ENCODE measurements around the gene ADNP2.

The ADNP2 gene

DNA sequence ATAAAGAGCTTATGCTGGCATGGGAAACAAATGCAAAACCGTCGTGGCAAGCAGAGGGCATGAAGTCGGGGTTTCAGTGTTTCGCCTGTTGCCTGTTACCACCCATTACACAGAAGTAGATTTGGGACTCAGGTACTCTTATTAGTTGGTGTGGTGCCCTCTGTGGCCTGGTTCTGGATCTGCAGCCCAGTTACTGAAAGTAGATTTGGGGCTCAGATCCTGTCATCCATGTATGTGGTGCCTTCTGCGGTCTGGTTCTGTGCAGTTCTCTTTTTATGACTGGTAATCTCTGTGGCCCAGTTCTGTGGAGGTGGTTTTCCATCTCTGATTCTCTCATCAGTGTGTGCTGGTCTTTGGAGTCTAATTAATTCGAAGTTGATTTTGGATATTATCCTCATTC, 45.2 kb downstream of the ADNP2 start:
- Histone ChIP-seq H3K9ac (ENCODE audit: low read depth, low read length, poor library complexity) (no peak overlapping the region), H3K18ac (ENCODE audit: low read length) (no peak overlapping the region), H4K8ac (ENCODE audit: low read depth, low read length) (no peak overlapping the region), H2BK15ac (ENCODE audit: low read length) (no peak overlapping the region), H3K4me1 (ENCODE audit: control insufficient read depth in 2 of 2, insufficient read depth in 1 of 2, low read depth in 1 of 2, low read length in 2 of 2) (no peaks in the 10 kb centered on the region), H3K27me3 (ENCODE audit: control insufficient read depth in 3 of 3, insufficient read depth in 3 of 3, low read depth in 1 of 3, low read length in 3 of 3) (no peaks in the 10 kb centered on the region), H4K91ac (ENCODE audit: low read depth, low read length, poor library complexity) (no peak overlapping the region), H2AK5ac (ENCODE audit: low read depth, low read length) (no peak overlapping the region), H3K4ac (ENCODE audit: low read length) (no peak overlapping the region), H3K36me3 (replicated peaks in 1 of 2; ENCODE audit: control insufficient read depth in 2 of 2, insufficient read depth in 2 of 2, low read length in 2 of 2) (peaks cover 3 to 69% of the 10 kb centered on the region in 2 donors), H3K14ac (ENCODE audit: low read length) (no peak overlapping the region), H3K79me1 (ENCODE audit: low read depth, low read length) (peaks cover 2% of the 10 kb centered on the region), H3K23ac (ENCODE audit: low read depth, low read length, poor library complexity) (no peak overlapping the region), H2BK5ac (ENCODE audit: low read length) (no peak overlapping the region), H3K4me3 (ENCODE audit: low read length in 2 of 2) (no peak overlapping the region), H2AFZ (ENCODE audit: low read length) (no peak overlapping the region), H3K9me3 (replicated peaks in 1 of 2; ENCODE audit: control insufficient read depth in 2 of 2, insufficient read depth in 1 of 2, low read depth in 1 of 2, low read length in 2 of 2) (no peaks in the 10 kb centered on the region), H3K4me2 (ENCODE audit: insufficient read depth, low read length, poor library complexity, severe bottlenecking) (no peak overlapping the region), H2BK12ac (ENCODE audit: low read length) (no peak overlapping the region), H3K27ac (replicated peaks; ENCODE audit: low read length) (no peak overlapping the region), H2BK120ac (ENCODE audit: low read depth, low read length) (no peak overlapping the region)
- DNase-seq (ENCODE audit: low spot score), result no peak
- no CpG with 5 or more reads among the region's 6 CpGs for WGBS, 2 donors (ENCODE audit: extremely low coverage in 2 of 2, insufficient read length in 2 of 2, insufficient replicate concordance in 1 of 2)

- H4K91ac ChIP-seq (ENCODE audit: low read depth, low read length, poor library complexity), result no peak overlapping the region
- H3K18ac ChIP-seq (ENCODE audit: low read length), result no peak overlapping the region
- peaks cover 3 to 82% of the 10 kb centered on the region in 2 donors for H3K36me3 ChIP-seq (replicated peaks in 1 of 2; ENCODE audit: control insufficient read depth in 2 of 2, insufficient read depth in 2 of 2, low read length in 2 of 2)
- peak; percentile 63 for DNase-seq (ENCODE audit: low spot score)
- H3K14ac ChIP-seq (ENCODE audit: low read length), result no peak overlapping the region
- H3K23ac ChIP-seq (ENCODE audit: low read depth, low read length, poor library complexity), result no peak overlapping the region
- no peak overlapping the region for H3K9ac ChIP-seq (ENCODE audit: low read depth, low read length, poor library complexity)
- H3K4me2 ChIP-seq (ENCODE audit: insufficient read depth, low read length, poor library complexity, severe bottlenecking), result no peak overlapping the region
- no peak overlapping the region for H2BK12ac ChIP-seq (ENCODE audit: low read length)
- H3K4me1 ChIP-seq (ENCODE audit: control insufficient read depth in 2 of 2, insufficient read depth in 1 of 2, low read depth in 1 of 2, low read length in 2 of 2), result no peaks in the 10 kb centered on the region
- no peak overlapping the region for H2BK120ac ChIP-seq (ENCODE audit: low read depth, low read length)
- no peak overlapping the region for H3K27ac ChIP-seq (replicated peaks; ENCODE audit: low read length)
- no peak overlapping the region for H2BK15ac ChIP-seq (ENCODE audit: low read length)
- H3K9me3 ChIP-seq (replicated peaks in 1 of 2; ENCODE audit: control insufficient read depth in 2 of 2, insufficient read depth in 1 of 2, low read depth in 1 of 2, low read length in 2 of 2), result no peaks in the 10 kb centered on the region
- H2BK5ac ChIP-seq (ENCODE audit: low read length), result no peak overlapping the region
- no peak overlapping the region for H3K4me3 ChIP-seq (ENCODE audit: low read length in 2 of 2)
- peaks cover 8% of the 10 kb centered on the region for H3K79me1 ChIP-seq (ENCODE audit: low read depth, low read length)
- no peak overlapping the region for H2AFZ ChIP-seq (ENCODE audit: low read length)
- no peak overlapping the region for H3K4ac ChIP-seq (ENCODE audit: low read length)
- no peak overlapping the region for H2AK5ac ChIP-seq (ENCODE audit: low read depth, low read length)
- H3K27me3 ChIP-seq (ENCODE audit: control insufficient read depth in 3 of 3, insufficient read depth in 3 of 3, low read depth in 1 of 3, low read length in 3 of 3), result no peaks in the 10 kb centered on the region
- no CpG with 5 or more reads among the region's 8 CpGs for WGBS, 2 donors (ENCODE audit: extremely low coverage in 2 of 2, insufficient read length in 2 of 2, insufficient replicate concordance in 1 of 2)
- no peak overlapping the region for H4K8ac ChIP-seq (ENCODE audit: low read depth, low read length)
Observed at GRCh38 chr18:80157708-80158343, 48.8 kb downstream of the ADNP2 start.

DNA sequence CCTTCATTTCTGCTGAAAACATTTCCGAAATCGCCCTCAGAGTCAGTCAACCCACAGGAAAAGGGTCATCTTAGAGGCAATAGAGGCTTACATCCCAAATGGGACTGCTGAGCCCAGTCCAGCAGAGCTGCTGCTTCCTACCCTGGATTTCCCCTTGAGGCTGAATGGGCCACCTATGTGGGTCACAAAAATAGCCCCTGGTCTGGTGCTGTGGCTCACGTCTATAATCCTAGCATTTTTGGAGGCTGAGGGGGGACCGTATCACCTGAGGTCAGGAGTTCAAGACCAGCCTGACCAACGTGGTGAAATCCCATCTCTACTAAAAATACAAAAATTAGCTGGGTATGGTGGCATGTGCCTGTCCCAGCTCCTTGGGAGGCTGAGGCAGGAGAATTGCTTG, 49.3 kb downstream of the ADNP2 start:
- no peak overlapping the region for H3K9ac ChIP-seq (ENCODE audit: low read depth, low read length, poor library complexity)
- H4K91ac ChIP-seq (ENCODE audit: low read depth, low read length, poor library complexity), result no peak overlapping the region
- no peak overlapping the region for H2BK15ac ChIP-seq (ENCODE audit: low read length)
- no peaks in the 10 kb centered on the region for H3K4me1 ChIP-seq (ENCODE audit: control insufficient read depth in 2 of 2, insufficient read depth in 1 of 2, low read depth in 1 of 2, low read length in 2 of 2)
- peaks cover 8% of the 10 kb centered on the region for H3K79me1 ChIP-seq (ENCODE audit: low read depth, low read length)
- H4K8ac ChIP-seq (ENCODE audit: low read depth, low read length), result no peak overlapping the region
- H3K9me3 ChIP-seq (replicated peaks in 1 of 2; ENCODE audit: control insufficient read depth in 2 of 2, insufficient read depth in 1 of 2, low read depth in 1 of 2, low read length in 2 of 2), result peaks cover 0 to 4% of the 10 kb centered on the region in 2 donors
- no peak overlapping the region for H2BK12ac ChIP-seq (ENCODE audit: low read length)
- H3K4me2 ChIP-seq (ENCODE audit: insufficient read depth, low read length, poor library complexity, severe bottlenecking), result no peak overlapping the region
- H3K4me3 ChIP-seq (ENCODE audit: low read length in 2 of 2), result no peak overlapping the region
- H2BK5ac ChIP-seq (ENCODE audit: low read length), result no peak overlapping the region
- no peaks in the 10 kb centered on the region for H3K27me3 ChIP-seq (ENCODE audit: control insufficient read depth in 3 of 3, insufficient read depth in 3 of 3, low read depth in 1 of 3, low read length in 3 of 3)
- no peak overlapping the region for H3K18ac ChIP-seq (ENCODE audit: low read length)
- H2AK5ac ChIP-seq (ENCODE audit: low read depth, low read length), result no peak overlapping the region
- H3K4ac ChIP-seq (ENCODE audit: low read length), result no peak overlapping the region
- H2AFZ ChIP-seq (ENCODE audit: low read length), result no peak overlapping the region
- WGBS, 2 donors (ENCODE audit: extremely low coverage in 2 of 2, insufficient read length in 2 of 2, insufficient replicate concordance in 1 of 2), result no CpG with 5 or more reads among the region's 5 CpGs
- no peak overlapping the region for H3K27ac ChIP-seq (replicated peaks; ENCODE audit: low read length)
- DNase-seq (ENCODE audit: low spot score), result no peak
- H3K36me3 ChIP-seq (replicated peaks in 1 of 2; ENCODE audit: control insufficient read depth in 2 of 2, insufficient read depth in 2 of 2, low read length in 2 of 2), result peaks cover 8 to 87% of the 10 kb centered on the region in 2 donors
- no peak overlapping the region for H3K14ac ChIP-seq (ENCODE audit: low read length)
- no peak overlapping the region for H2BK120ac ChIP-seq (ENCODE audit: low read depth, low read length)
- H3K23ac ChIP-seq (ENCODE audit: low read depth, low read length, poor library complexity), result no peak overlapping the region

DNA sequence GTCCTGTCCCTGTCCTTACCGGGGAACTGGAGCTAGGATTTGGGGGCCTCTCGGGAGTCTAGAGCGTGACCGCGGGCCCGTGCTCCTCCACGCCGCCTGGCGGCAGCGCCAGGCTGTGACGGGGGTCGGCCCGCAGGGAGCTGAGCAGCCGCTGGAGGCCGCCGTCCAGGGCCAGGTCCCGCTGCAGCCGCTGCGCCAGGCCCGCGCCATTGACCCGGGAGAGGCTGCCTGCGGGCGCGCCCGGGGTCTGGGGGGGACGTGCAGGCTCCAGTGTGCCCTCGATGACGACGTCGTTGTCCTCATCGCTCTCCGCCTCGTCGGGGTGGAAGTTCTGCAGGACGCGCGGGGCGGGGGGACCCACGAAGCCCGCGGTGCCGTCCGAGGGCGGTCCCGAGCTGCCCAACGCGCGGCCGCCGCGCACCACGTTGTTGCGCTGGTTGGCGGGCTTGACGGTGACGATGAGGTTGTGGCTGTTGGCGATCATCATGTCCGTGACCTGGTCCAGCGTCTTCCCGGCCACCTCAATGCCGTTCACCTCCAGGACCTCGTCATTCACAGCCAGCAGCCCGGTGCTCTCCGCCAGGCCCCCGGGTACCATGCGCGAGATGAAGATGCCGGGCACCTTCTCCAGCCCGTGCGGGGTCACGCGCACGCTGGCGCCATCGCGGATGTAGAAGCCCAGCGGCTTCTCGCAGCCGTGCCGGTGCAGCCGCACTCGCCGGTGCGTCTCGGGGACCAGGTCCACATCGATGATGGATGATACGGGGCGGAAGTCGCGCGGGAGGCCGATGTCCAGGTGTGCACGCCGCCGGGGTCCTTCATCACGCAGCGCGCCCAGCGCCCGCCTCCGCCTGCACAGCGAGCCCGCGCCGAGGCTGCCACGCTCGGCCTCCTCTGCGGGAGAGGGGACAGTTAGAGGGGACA, 50.9 kb downstream of the ADNP2 start:
- H2BK120ac ChIP-seq (ENCODE audit: low read depth, low read length), result no peak overlapping the region
- H3K79me1 ChIP-seq (ENCODE audit: low read depth, low read length), result peaks cover 10% of the 10 kb centered on the region
- H3K18ac ChIP-seq (ENCODE audit: low read length), result peak overlapping the region; percentile 38
- WGBS, 2 donors (ENCODE audit: extremely low coverage in 2 of 2, insufficient read length in 2 of 2, insufficient replicate concordance in 1 of 2), result no CpG with 5 or more reads among the region's 109 CpGs
- no peak overlapping the region for H3K23ac ChIP-seq (ENCODE audit: low read depth, low read length, poor library complexity)
- peak overlapping the region; percentile 4 for H3K9ac ChIP-seq (ENCODE audit: low read depth, low read length, poor library complexity)
- no peak overlapping the region for H3K27ac ChIP-seq (replicated peaks; ENCODE audit: low read length)
- H3K4ac ChIP-seq (ENCODE audit: low read length), result peak overlapping the region; percentile 31
- no peak overlapping the region for H2AK5ac ChIP-seq (ENCODE audit: low read depth, low read length)
- H2BK5ac ChIP-seq (ENCODE audit: low read length), result no peak overlapping the region
- DNase-seq (ENCODE audit: low spot score), result no peak
- peaks cover 8 to 11% of the 10 kb centered on the region in 2 donors for H3K9me3 ChIP-seq (replicated peaks in 1 of 2; ENCODE audit: control insufficient read depth in 2 of 2, insufficient read depth in 1 of 2, low read depth in 1 of 2, low read length in 2 of 2)
- H4K91ac ChIP-seq (ENCODE audit: low read depth, low read length, poor library complexity), result peak overlapping the region; percentile 43
- H2AFZ ChIP-seq (ENCODE audit: low read length), result no peak overlapping the region
- H3K4me3 ChIP-seq (ENCODE audit: low read length in 2 of 2), result peak overlapping the region in 1 of 2 donors; percentile 4
- H3K4me2 ChIP-seq (ENCODE audit: insufficient read depth, low read length, poor library complexity, severe bottlenecking), result no peak overlapping the region
- H2BK15ac ChIP-seq (ENCODE audit: low read length), result no peak overlapping the region
- no peak overlapping the region for H2BK12ac ChIP-seq (ENCODE audit: low read length)
- H4K8ac ChIP-seq (ENCODE audit: low read depth, low read length), result no peak overlapping the region
- peaks cover 9 to 83% of the 10 kb centered on the region in 2 donors for H3K36me3 ChIP-seq (replicated peaks in 1 of 2; ENCODE audit: control insufficient read depth in 2 of 2, insufficient read depth in 2 of 2, low read length in 2 of 2)
- H3K14ac ChIP-seq (ENCODE audit: low read length), result peak overlapping the region; percentile 38
- no peaks in the 10 kb centered on the region for H3K4me1 ChIP-seq (ENCODE audit: control insufficient read depth in 2 of 2, insufficient read depth in 1 of 2, low read depth in 1 of 2, low read length in 2 of 2)
- no peaks in the 10 kb centered on the region for H3K27me3 ChIP-seq (ENCODE audit: control insufficient read depth in 3 of 3, insufficient read depth in 3 of 3, low read depth in 1 of 3, low read length in 3 of 3)

Measured in neuronal stem cell (in vitro differentiated cells).